GM12878 (cell line): Measurements from ENCODE around the gene WDR91. TPM values are rescaled to one million over a fixed set of nuclear protein-coding genes. Genes with fewer than 3 reads are reported as not detected.

Experiments used
- BCLAF1 ChIP-seq: fragments of 450-650 bp; IDR thresholded peaks from 2 replicates; pipeline ENCODE4 v1.6.1; 2017; ENCODE audit warnings: antibody characterized with exemption, mild to moderate bottlenecking, moderate library complexity
- BHLHE40 ChIP-seq, 2 experiments: fragments of 450-650 bp in 1 of 2; IDR thresholded peaks; 2 replicates each; pipeline ENCODE4 v1.6.1; 2011 to 2017; ENCODE audit warnings: low read depth in 2 of 2, borderline replicate concordance in 1 of 2, improper control_type of control experiment in 1 of 2, low read length in 1 of 2, mild to moderate bottlenecking in 1 of 2
- IKZF1 ChIP-seq: fragments of 450-650 bp; conservative IDR thresholded peaks from 2 replicates; pipeline ENCODE4 v1.6.1; 2017; ENCODE audit warnings: antibody characterized with exemption, mild to moderate bottlenecking
- JUNB ChIP-seq: IDR thresholded peaks from 2 replicates; pipeline ENCODE4 v1.6.1; 2016; ENCODE audit warnings: antibody characterized with exemption, mild to moderate bottlenecking
- KAT2A ChIP-seq: conservative IDR thresholded peaks from 2 replicates; pipeline ENCODE4 v1.6.1; 2011; ENCODE audit warnings: low read depth, low read length; ENCODE audit not compliant: control insufficient read depth
- NFIC ChIP-seq: IDR thresholded peaks from 2 replicates; pipeline ENCODE4 v1.6.1; 2012; ENCODE audit warnings: low read depth, mild to moderate bottlenecking, inconsistent platforms, low read length, moderate library complexity
- NFYA ChIP-seq: IDR thresholded peaks from 2 replicates; pipeline ENCODE4 v1.6.1; 2011; ENCODE audit warnings: low read depth, mild to moderate bottlenecking, low read length, improper control_type of control experiment, borderline replicate concordance
- PKNOX1 ChIP-seq: fragments of 450-650 bp; IDR thresholded peaks from 2 replicates; pipeline ENCODE4 v1.6.1; 2016; ENCODE audit warnings: mild to moderate bottlenecking
- POLR2AphosphoS2 ChIP-seq: IDR thresholded peaks from 2 replicates; pipeline ENCODE4 v1.6.1; 2011; ENCODE audit warnings: low read depth, mild to moderate bottlenecking, low read length, improper control_type of control experiment, moderate library complexity
- PRDM15 ChIP-seq: fragments of 450-650 bp; formaldehyde crosslinking; IDR thresholded peaks from 2 replicates; pipeline ENCODE4 v1.4.0; 2020; ENCODE audit warnings: mild to moderate bottlenecking, moderate library complexity
- RELA ChIP-seq: fragments of 450-650 bp; IDR thresholded peaks from 2 replicates; pipeline ENCODE4 v1.8.0; 2014; ENCODE audit warnings: borderline replicate concordance; ENCODE audit not compliant: partially characterized antibody
- SUPT20H ChIP-seq: IDR thresholded peaks from 2 replicates; pipeline ENCODE4 v1.6.1; 2011; ENCODE audit warnings: low read depth, mild to moderate bottlenecking, low read length, moderate library complexity, borderline replicate concordance; ENCODE audit not compliant: control insufficient read depth
- TCF12 ChIP-seq: IDR thresholded peaks from 2 replicates; pipeline ENCODE4 v1.6.1; 2011; ENCODE audit warnings: low read depth, mild to moderate bottlenecking, low read length
- ZBTB11 ChIP-seq: fragments of 450-650 bp; formaldehyde crosslinking; IDR thresholded peaks from 2 replicates; pipeline ENCODE4 v1.5.0; 2022; ENCODE audit warnings: mild to moderate bottlenecking, missing genetic modification characterization
- polyA plus RNA-seq, 11 experiments: library from polyadenylated mRNA; depleted of rRNA in 4 of 11; unstranded in 6 of 11; stranded (reverse) in 5 of 11; fragments of >200 nt; fragmentation: Nextera tagmentation in 4 of 11; fragmentation: Illumina TruSeq in 1 of 11; extraction: Ambion mirVana in 4 of 11; extraction: Trizol in 1 of 11; gene quantifications; 1 replicate in 1 of 11; 2 replicates in 10 of 11; pipeline versions ENCODE4 v1.2.1 to v1.2.3, GENCODE V29; 2011 to 2016; ENCODE audit warnings: inconsistent platforms in 2 of 11, missing spikeins in 2 of 11, low read depth in 1 of 11
- total RNA-seq, 4 experiments: library from RNA; depleted of rRNA in 3 of 4; stranded (reverse); fragments of >200 nt in 3 of 4; fragmentation: Illumina TruSeq in 1 of 4; extraction: Trizol in 1 of 4; gene quantifications; 2 replicates each; pipeline versions ENCODE4 v1.2.1 to v1.2.3, GENCODE V29; 2013 to 2021
- TF ChIP-seq, protein P1 (sequence below): IDR thresholded peaks from 2 replicates; pipeline ENCODE4 v1.6.1; 2011; ENCODE audit warnings: low read depth, low read length, improper control_type of control experiment, borderline replicate concordance

The WDR91 gene
- total and polyA plus RNA-seq, 10 of the 15 experiments (the other 5 are each of a cell fraction or from before 2014, with no cell fraction given), result 7.6 to 83.3 (median 16.5) TPM

DNA sequence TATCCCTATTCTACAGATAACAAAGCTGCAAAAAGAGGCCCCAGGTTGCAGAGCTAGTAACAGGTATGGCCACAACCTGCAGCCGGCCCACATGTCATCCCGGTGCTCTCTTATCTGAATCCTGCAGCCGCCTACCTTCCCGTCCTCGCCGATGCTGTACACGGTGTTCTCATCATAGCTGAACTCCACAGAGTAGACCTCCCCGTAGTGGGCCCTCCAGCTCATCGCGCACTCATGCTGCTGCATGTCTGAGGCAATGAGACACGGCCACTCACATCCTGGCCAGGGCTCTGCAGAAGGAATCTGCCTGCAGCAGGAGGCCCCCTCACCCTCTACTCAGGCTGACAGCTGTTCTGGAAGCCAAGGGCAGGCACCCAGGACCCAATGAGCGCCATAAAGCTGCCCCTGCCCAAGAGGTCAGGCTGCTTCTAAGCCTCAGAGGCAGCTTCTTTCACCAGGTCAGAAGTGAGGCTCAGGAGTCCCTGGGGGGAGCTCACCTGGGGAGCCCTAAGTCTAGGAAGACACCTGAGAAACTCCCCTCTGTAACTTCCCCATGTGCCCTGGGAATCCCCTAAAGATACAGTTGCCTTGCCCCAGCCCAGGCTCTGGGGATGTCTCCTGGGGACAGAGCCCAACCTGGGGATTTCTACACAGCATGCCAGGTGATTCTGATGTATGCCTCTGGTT is 22.9 kb downstream of the WDR91 start (continued):
- no peak for TF ChIP-seq PRDM15
- 0 out of 2 replicates have a peak, but pooled peaks have one; percentile 8 for TF ChIP-seq NFIC
- TF ChIP-seq TCF12, result peak; percentile 65; the same call in 1 of the 2 replicates
- no peak for TF ChIP-seq SUPT20H
- TF ChIP-seq, protein P1, sequence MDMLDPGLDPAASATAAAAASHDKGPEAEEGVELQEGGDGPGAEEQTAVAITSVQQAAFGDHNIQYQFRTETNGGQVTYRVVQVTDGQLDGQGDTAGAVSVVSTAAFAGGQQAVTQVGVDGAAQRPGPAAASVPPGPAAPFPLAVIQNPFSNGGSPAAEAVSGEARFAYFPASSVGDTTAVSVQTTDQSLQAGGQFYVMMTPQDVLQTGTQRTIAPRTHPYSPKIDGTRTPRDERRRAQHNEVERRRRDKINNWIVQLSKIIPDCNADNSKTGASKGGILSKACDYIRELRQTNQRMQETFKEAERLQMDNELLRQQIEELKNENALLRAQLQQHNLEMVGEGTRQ, result no peak
- TF ChIP-seq IKZF1, result peak; percentile 56
- no peak for TF ChIP-seq JUNB
- no peak for TF ChIP-seq BCLAF1
- TF ChIP-seq RELA, result peak; percentile 98
- 0 out of 2 replicates have a peak, but pooled peaks have one; percentile 6 for TF ChIP-seq PKNOX1
- peak; percentile 24; a peak in 1 of 4 replicates for TF ChIP-seq BHLHE40 (IDR thresholded peaks at IDR 0.05; ENCODE audit: borderline replicate concordance in 1 of 2, low read depth in 2 of 2, low read length in 1 of 2)
- no peak for TF ChIP-seq NFYA
- peak; percentile 33; the same call in 1 of the 2 replicates for TF ChIP-seq POLR2AphosphoS2
- TF ChIP-seq ZBTB11 (CRISPR knock-in tag), result no peak
- no peak for TF ChIP-seq KAT2A
